NK-92 (cell line): ENCODE results near the gene HNRNPA1.
A peak's percentile ranks its signal among the peaks of the same experiment; 100 is the strongest.
"Not testable (repeated sequence)": the region's sequence is repeated elsewhere in the genome, so short reads cannot be mapped to it uniquely, and the experiment has no call there.

Experiments used
- DNase-seq: peaks from one replicate; lab custom pipeline; 2025; ENCODE audit not compliant: unreplicated experiment; lab: John Stamatoyannopoulos, UW

The HNRNPA1 gene

GRCh38 chr12:54296393-54297099 lies 16.0 kb downstream of the HNRNPA1 start:
- DNase-seq, result no peak

DNA sequence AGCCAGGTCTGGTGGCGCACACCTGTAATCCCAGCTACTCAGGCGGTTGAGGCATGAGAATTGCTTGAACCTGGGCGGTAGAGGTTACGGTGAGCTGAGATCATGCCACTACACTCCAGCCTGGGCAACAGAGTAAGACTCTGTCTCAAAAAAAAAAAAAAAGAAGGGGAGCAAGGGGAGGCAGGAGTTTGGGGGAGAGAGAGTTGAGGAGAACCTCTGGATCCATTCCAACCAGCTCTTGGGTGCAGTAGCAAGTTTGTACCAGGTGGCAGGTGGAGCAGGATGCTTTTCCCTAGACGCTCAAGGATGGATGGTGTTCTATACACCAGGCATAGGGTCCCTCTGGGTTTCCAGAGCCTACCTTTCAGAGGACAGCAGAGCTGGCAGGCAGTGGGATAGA lies 18.4 kb downstream of the HNRNPA1 start:
- DNase-seq, result no peak

DNA sequence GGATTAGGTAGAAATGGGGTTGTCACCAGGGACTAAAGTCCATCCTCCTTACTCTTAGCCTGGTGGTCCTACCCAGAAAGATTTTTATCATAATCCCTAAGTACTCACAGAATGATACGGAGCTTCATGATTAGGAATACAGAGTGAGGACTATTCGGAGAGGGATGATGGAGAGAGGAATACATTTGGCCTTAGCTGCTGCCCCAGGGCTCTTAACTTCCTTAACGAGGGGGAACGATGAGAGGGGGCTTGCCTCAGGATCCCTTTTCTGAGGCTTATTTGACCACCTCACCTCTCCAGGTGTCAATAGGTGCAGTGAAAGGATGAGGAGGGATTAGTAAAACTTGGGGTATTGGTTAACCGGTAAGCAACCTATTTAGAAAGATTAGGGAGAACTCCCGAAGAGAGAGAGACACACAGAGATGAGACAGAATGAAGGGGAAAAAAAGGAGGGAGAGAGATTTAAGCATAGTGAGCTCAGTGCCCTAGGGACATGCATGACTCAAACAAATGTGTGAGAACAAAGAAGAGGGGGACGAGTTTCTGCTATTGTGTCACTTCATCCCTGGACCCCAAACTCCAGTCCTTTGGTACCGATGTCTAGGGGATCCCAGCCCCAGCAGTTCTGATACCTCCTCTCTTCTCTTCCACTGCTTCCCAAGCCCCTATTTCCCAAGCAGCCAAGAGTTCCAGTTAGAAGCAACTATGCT lies 19.1 kb downstream of the HNRNPA1 start:
- no peak for DNase-seq

DNA sequence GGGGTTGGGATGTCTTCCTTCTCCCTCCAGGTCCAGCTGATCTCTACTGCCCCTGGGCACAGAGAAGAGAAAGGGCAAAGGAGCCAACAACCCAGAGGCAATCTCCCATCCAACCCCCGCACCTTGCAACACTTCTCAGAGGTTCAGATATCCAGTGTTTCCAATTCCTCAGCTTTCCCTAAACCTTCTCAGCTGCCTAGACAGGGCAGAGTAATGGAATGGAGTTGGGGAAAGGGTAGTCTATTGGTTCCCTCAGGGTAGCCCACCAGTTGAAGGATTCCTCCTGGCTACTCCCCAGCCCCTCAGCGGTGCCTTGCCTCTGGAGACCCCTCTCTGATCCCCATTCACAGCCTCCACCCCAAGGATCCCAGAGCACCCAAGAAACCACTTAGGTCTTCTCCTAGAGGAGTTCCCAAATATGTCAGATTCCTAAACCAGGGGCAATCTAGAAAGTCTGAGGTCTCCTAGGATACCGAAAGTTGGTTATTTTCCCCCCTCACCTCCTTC lies 19.8 kb downstream of the HNRNPA1 start:
- no peak for DNase-seq

- DNase-seq, result no peak
Observed at GRCh38 chr12:54300732-54301427, 20.4 kb downstream of the HNRNPA1 start, which contains the start of gene NFE2. Gene NFE2 (minus strand): TSS chr12:54301015. CDS start chr12:54295248, 5,767 bp downstream.

DNA sequence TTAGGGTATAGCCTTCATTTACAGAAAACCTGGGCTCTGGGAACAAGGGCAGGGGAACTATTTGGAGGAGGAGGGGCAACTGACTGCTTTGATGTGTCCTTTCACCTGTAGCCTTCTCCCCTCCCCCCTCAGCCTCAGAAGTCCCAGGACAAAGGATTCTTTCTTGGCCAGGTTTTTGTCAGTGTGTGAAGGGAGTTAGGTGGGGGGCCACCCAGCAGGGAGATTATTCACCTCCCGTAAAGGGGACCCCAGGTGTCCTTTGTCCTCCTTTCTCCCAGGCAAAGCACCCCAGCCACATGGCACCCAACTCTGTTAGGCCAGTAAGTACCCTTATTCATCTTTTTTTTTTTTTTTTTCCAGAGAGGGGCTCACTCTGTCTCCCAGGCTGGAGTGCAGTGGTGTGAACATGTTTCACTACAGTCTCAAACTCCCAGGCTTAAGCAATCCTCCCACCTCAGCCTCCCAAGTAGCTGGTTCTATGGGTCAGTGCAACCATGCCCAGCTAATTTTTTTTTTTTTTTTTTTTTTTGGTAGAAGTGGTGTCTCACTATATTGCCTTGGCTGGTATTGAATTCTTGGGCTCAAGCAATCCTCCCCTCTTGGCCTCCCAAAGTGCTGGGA lies 21.0 kb downstream of the HNRNPA1 start:
- DNase-seq, result no peak

DNA sequence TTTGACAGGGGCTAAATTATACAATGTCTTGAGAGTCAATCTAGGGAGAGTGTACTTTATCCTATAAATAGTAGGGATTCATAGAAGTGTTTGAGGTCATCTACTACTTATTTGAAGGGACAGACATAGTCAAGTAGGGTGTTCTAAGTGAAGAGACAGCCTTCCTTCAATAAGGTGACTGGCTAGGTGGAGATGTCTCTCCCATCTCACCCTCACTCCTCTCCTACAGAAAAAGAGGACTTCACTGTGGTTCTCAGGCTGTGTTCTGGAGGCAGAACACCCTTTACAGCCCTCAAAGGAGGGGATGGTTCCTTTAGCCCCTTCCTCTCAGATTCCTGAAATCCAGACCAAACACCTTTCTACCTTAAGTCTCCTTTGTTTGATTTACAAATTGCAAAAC lies 23.1 kb downstream of the HNRNPA1 start:
- DNase-seq, result no peak

DNA sequence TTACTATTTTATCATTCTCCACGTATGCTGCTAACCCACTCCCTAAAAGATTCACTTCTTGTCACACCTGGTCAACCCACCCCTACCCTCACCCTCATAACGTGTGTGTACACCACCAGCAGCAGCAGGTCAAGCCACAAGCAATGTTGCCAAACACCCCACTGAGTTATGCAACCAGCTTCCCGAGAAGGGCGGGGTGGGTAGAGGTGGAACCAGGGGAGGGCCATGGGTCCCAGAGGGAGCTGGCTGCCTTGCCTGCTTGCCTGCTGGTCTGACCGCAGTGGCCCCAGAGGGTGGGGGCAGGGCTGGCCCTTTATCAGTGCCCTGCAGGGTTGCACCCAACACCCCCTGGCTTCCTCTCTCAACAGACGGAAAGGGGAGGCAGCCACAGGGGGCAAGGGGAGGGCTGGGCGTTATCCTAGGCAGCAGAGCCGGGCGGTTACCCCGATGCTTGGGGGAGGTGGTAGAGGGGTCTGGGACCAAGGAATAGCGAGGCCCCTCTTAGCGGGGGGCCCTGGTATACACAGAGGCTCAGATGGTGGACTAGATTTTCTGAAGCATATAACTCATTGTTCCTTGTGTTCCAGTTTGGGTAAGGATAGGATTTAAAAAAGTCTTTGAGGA lies 23.8 kb downstream of the HNRNPA1 start:
- no peak for DNase-seq

DNA sequence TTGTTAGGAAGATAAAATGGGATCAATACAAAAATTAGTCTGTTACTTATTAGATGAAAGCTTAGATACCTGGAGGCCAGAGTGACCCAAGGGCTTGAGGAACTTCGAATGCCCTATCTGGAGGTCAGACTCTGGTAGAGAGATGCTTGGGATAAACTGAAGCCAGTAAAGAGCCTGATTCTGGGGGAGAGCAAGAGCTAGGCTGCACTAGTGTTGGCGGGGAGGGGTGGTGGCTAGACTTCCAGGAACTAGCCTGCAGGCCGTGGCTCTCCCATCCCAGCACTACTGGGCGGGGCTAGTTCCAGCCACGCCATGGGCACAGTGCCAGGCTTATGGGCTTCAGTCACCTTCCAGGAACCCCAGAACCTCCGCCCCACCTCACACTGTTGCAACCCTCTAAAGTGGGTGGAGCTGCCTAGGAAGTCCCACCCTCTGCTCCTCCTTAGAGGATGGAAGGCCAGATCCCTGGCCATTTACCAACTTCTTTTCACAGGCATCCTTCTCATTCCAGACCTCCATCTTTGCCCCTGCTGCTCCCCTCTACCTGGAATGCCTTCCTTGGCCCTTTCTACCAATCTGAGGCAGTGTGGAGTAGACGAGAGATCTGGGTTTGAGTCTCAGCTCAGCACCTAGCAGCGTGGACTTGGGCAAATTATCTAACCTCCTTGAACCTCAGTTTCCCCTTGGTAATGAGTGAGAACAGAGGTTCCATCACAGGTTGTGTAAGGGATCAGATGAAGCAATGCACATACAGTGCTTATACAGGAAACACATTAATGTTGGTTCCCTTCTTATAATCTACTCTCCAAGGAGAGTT lies 26.6 kb downstream of the HNRNPA1 start:
- no peak for DNase-seq

GRCh38 chr12:54311051-54311450 lies 30.5 kb downstream of the HNRNPA1 start:
- DNase-seq, result no peak

GRCh38 chr12:54312309-54312708 lies 31.8 kb downstream of the HNRNPA1 start:
- DNase-seq, result not testable (repeated sequence)

DNA sequence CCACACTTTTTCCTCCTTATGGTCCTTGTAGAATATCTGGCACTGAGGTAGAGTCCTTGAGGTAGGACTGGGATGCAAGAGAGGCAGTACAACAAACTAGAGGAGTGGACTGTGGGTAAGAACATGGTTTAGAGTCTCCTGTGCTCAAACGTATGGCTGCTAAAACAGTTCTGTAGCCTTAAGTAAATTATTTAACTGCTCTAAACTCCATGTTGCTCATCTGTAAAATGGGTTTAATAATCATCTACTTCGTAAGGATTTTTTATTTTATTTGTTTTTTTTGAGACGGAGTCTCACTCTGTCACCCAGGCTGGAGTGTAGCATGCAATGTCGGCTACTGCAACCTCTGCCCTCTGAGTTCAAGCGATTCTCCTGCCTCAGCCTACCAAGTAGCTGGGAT lies 40.8 kb downstream of the HNRNPA1 start:
- no peak for DNase-seq

DNA sequence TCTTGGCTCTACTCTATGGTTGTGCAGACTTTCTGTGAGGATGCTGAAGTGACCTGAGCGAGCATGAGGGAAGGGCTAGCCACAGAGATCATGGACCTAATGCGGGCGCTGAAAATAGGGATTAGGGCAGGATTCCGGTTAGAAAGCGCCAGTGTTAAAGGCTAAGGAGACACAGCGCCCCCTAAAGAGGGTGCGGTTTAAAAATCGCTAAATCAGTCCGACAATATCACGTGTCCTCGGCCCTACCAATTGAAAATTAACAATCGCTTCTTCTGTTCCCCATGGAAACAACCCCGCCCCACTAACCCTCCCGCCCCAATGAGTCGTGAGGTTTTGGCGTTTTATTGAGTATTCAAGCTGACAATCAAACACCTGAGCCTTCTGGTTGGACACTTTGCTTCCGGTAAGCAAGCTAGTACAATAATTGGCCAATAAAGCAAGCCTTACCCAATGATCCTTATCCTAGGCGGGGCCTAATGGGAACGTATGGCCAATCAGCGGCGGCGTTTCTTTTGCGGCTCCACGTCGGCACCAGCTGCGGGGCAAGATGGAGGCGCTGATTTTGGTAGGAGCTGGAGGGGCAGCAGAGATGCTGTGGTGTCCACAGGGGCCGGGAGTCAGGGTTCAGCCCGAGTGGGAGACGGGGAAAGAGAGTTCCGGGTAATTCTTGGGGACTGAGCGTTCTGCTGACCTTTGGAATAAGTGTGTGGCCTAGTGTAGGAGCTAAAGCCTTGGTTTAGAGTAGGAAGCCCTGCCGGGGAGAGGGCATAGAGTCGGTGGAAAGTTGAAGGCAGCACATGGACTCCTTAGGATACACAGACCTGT lies 44.3 kb downstream of the HNRNPA1 start, which contains the start of gene COPZ1:
TSS of gene COPZ1 (plus strand) at position 515 of the 825 bp plus-strand sequence. CDS start at position 548, 33 bp downstream.
- peak; percentile 73 for DNase-seq

DNA sequence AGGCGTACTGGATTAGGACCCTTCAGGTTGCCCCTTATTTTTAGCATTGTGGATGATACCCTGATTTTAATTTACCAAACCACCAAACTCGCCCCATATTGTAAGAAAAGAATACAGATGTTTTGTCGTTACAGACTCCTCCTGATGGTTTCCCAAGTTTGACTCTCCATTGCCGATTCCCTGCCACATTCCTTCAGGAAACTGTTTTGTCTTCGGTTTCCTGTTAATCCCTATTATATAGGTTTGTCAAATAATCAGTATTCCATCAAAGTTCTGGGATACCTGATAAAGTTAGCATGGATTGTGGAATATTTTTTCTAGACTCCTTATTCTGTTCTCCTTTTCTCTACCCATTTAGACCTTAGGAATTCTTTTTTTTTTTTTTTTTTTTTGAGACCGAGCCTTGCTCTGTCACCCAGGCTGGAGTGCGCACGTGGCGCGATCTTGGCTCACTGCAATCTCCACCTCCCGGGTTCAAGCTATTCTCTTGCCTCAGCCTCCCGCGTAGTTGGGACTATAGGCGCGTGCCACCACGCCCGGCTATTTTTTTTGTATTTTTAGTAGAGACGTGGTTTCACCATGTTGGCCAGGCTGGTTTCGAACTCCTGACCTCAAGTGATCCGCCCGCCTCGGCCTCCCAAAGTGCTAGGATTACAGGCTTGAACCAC lies 45.0 kb downstream of the HNRNPA1 start:
- not testable (repeated sequence) for DNase-seq

DNA sequence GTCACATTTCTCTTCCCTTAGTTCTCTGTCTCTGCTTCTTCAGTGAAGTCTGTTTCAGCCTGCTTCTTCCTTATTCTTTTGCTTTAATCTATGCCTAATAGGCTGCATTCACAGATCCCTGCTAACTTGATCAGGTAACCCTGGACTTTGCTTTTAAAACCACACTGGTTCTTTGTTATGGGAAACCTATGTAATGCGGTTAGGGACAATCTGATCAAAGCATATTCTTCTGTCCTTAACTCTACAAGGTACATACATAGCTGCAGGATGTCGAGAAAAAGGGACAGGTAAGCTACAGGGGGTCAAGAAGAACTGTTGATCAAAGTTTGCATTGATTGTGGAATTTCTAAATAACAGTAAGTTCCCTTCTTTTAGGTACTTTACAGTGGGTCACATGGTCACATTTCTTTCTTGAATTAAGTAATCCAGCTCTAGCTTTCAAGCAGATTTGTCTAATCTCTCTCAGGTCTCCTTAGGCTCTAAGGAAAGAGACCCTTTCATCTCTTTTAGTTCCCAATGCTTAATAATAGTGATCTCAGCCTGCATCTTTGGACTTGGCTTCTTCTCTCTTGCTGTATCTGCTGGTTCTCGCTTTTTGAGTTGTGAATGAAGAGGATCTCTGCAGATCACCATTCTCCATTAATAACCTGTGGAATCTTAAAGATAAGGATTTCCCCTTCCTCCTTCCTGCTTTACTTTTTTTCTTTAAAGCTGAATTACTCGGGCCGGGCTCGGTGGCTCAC lies 48.2 kb downstream of the HNRNPA1 start:
- no peak for DNase-seq

GRCh38 chr12:54329759-54330158 lies 49.2 kb downstream of the HNRNPA1 start:
- DNase-seq, result no peak

DNA sequence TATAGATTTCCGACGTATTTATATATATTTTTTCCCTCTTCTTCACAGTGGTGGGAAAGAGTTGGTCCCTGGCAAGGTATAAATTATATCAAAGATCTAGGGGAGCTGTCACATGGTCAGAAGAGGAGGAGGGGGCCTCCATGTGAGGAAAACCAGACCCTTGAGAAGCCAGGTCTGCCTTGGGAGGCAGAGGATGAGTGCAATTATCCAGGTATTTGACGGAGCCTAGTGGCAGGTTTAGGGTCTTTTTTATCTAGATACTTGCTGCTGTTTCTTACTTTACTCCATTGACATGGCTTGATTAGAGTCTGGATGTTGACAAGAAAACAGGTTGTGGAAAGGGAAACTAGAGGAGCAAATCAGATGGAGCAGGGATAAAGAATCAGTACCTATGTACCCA lies 49.9 kb downstream of the HNRNPA1 start:
- DNase-seq, result no peak

- DNase-seq, result no peak
Observed at GRCh38 chr12:54331461-54331860, 50.9 kb downstream of the HNRNPA1 start.
